ENCODE measurements around the gene STAM2.

DNA sequence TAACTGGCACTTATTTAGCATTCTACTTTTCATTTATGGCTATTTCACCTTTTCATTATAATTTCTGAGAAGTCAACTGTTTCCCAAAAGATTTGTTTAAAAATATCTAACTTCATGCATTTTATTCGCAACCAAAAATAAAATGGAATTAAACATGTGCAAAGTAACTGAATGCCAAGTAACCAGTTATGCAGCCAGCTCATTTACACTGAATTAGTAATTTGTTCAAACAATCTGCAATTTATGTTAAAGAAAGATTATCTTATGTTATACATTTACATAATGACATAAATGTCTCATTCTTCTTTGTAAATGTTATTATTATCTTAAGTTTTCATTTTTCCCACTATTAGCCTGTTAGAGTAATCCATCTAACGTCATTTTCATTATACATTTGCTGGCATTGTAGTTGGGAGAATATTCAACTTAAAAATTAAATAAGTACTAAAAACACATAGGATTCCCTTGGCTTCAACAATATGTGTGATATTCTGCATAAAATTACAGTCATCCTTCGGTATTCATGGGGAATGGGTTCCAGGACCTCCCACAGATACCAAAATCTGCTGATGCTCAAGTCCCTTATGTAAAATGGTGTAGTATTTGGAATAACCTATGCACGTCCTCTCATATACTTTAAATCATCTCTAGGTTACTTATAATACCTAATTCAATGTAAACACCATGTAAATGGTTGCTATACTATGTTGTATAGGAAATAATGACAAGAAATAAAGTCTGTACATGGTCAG is 43.7 kb upstream of the STAM2 start:
- TF ChIP-seq, protein P1, sequence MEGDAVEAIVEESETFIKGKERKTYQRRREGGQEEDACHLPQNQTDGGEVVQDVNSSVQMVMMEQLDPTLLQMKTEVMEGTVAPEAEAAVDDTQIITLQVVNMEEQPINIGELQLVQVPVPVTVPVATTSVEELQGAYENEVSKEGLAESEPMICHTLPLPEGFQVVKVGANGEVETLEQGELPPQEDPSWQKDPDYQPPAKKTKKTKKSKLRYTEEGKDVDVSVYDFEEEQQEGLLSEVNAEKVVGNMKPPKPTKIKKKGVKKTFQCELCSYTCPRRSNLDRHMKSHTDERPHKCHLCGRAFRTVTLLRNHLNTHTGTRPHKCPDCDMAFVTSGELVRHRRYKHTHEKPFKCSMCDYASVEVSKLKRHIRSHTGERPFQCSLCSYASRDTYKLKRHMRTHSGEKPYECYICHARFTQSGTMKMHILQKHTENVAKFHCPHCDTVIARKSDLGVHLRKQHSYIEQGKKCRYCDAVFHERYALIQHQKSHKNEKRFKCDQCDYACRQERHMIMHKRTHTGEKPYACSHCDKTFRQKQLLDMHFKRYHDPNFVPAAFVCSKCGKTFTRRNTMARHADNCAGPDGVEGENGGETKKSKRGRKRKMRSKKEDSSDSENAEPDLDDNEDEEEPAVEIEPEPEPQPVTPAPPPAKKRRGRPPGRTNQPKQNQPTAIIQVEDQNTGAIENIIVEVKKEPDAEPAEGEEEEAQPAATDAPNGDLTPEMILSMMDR (conservative IDR thresholded peaks at IDR 0.05; ENCODE audit: low read depth, low read length), result no peak
- TF ChIP-seq EZH2 (IDR thresholded peaks at IDR 0.05; ENCODE audit: borderline replicate concordance, low read depth, low read length, poor library complexity, severe bottlenecking), result no peak

All from A673 (cell line).